Astrocyte (in vitro differentiated cells and primary cell): Measurements from ENCODE around the gene CNIH3. TPM values are rescaled to one million over a fixed set of nuclear protein-coding genes. Genes with fewer than 3 reads are reported as not detected.

Experiments
- DNase-seq: peaks from one replicate; pipeline ENCODE4 v3.0.0-alpha.2; 2010; ENCODE audit warnings: low read depth
- FAIRE-seq: peaks from 2 replicates; lab custom pipeline; 2011; peaks lifted over from hg19 to GRCh38; lab: Jason Lieb, UNC
- H2AFZ ChIP-seq: 2 replicates; pipeline ENCODE4 v1.6.0; 2012; ENCODE audit warnings: low read depth, low read length, inconsistent platforms
- H3K27ac ChIP-seq: 2 replicates; pipeline ENCODE4 v1.5.1; 2011; ENCODE audit warnings: low read depth, low read length, inconsistent platforms
- H3K27me3 ChIP-seq: 2 replicates; pipeline ENCODE4 v1.6.0; 2011; ENCODE audit warnings: low read length, inconsistent platforms; ENCODE audit not compliant: insufficient read depth
- H3K36me3 ChIP-seq: 2 replicates; pipeline ENCODE4 v1.5.1; 2011; ENCODE audit warnings: low read length, inconsistent platforms; ENCODE audit not compliant: insufficient read depth
- H3K4me1 ChIP-seq: 2 replicates; pipeline ENCODE4 v1.5.1; 2011; ENCODE audit warnings: low read length, inconsistent platforms; ENCODE audit not compliant: insufficient read depth
- H3K4me2 ChIP-seq: 2 replicates; pipeline ENCODE4 v1.6.0; 2012; ENCODE audit warnings: low read length, inconsistent platforms
- H3K4me3 ChIP-seq: 2 replicates; pipeline ENCODE4 v1.5.1; 2011; ENCODE audit warnings: low read depth, mild to moderate bottlenecking, low read length, inconsistent platforms; ENCODE audit not compliant: insufficient read depth
- H3K79me2 ChIP-seq: 2 replicates; pipeline ENCODE4 v1.6.0; 2012; ENCODE audit warnings: mild to moderate bottlenecking, low read length, inconsistent platforms; ENCODE audit not compliant: insufficient read depth
- H3K9ac ChIP-seq: 2 replicates; pipeline ENCODE4 v1.6.0; 2012; ENCODE audit warnings: mild to moderate bottlenecking, low read length, inconsistent platforms
- H3K9me3 ChIP-seq: 2 replicates; pipeline ENCODE4 v1.5.1; 2012; ENCODE audit warnings: low read depth, mild to moderate bottlenecking, low read length, inconsistent platforms; ENCODE audit not compliant: insufficient read depth
- H4K20me1 ChIP-seq: 2 replicates; pipeline ENCODE4 v1.6.0; 2012; ENCODE audit warnings: low read length, inconsistent platforms; ENCODE audit not compliant: insufficient read depth
- H3K27ac Mint-ChIP-seq: one replicate; pipeline ENCODE4 v1.8.0; 2021; ENCODE audit warnings: mild to moderate bottlenecking, mixed read lengths; ENCODE audit not compliant: unreplicated experiment
- H3K27me3 Mint-ChIP-seq: one replicate; pipeline ENCODE4 v1.8.0; 2021; ENCODE audit warnings: low read depth, mixed read lengths; ENCODE audit not compliant: unreplicated experiment
- H3K36me3 Mint-ChIP-seq: one replicate; pipeline ENCODE4 v1.8.0; 2021; ENCODE audit warnings: low read depth, mixed read lengths; ENCODE audit not compliant: unreplicated experiment
- H3K4me1 Mint-ChIP-seq: one replicate; pipeline ENCODE4 v1.8.0; 2021; ENCODE audit warnings: low read depth, mixed read lengths; ENCODE audit not compliant: unreplicated experiment
- H3K4me3 Mint-ChIP-seq: one replicate; pipeline ENCODE4 v1.8.0; 2021; ENCODE audit warnings: mild to moderate bottlenecking, moderate library complexity, mixed read lengths; ENCODE audit not compliant: unreplicated experiment
- H3K9me3 Mint-ChIP-seq: one replicate; pipeline ENCODE4 v1.8.0; 2021; ENCODE audit warnings: mild to moderate bottlenecking, mixed read lengths; ENCODE audit not compliant: unreplicated experiment
- EZH2 ChIP-seq: IDR thresholded peaks from 2 replicates; pipeline ENCODE4 v1.6.1; 2012; ENCODE audit warnings: mild to moderate bottlenecking, low read length, inconsistent platforms; ENCODE audit not compliant: insufficient read depth
- total RNA-seq: library from RNA; stranded (reverse); gene quantifications from 2 replicates; pipeline ENCODE4 v1.2.1, GENCODE V29; 2021
- TF ChIP-seq, protein P1 (sequence below): IDR thresholded peaks from 2 replicates; pipeline ENCODE4 v1.5.1; 2011; ENCODE audit warnings: low read depth, mild to moderate bottlenecking, inconsistent platforms, low read length, moderate library complexity; ENCODE audit not compliant: insufficient read depth

The CNIH3 gene
- total RNA-seq, 1 donor from 2014 or later: 7.7 TPM

DNA sequence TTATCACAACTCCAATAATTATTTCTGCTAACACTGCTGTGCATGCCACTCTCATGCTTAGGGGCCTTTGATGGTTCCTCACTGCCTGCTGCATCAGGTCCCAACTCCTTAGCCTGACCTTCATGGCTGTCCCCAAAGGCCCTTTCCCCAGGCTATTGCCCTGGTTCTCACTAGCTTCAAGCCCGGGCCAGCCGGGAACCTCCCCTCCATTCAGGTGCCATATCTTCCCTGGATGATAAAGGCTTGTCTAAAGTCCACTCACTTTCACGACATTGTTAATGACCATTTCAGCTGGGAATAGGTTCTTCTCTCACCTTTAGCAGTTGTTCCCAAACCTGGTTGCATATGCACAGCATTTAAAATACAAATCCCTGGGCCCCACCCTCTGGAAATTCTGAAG lies 95.8 kb downstream of the CNIH3 start:
- Histone ChIP-seq H3K9me3 (no peaks in the 10 kb centered on the region), H3K4me3 (no peak overlapping the region)
- H3K9me3 Mint-ChIP-seq: no peaks in the 10 kb centered on the region

DNA sequence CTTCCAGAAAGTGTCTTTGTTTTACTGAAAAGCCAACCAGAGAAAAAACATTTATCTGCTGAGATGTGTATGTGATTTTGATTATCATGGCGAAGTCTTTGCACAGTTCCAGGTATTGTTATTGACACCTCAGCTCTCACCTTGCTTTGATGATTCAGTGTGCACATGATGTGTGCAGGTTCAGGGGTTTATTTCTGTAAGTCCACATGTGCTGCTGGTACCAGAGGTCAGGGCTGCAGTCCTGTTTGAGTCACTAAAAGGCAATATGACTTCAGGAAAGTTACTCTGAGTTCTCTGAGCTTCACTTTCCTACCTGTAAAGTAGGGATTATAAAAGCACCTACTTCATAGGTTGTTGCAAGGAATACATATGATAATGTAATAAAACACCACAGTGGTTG lies 97.1 kb downstream of the CNIH3 start:
- Histone ChIP-seq H3K79me2 (peaks cover 32% of the 10 kb centered on the region), H2AFZ (no peak overlapping the region), H3K4me3 (no peak overlapping the region), H4K20me1 (peaks cover 41% of the 10 kb centered on the region), H3K27me3 (no peaks in the 10 kb centered on the region), H3K36me3 (no peaks in the 10 kb centered on the region), H3K4me1 (peaks cover 4% of the 10 kb centered on the region), H3K9ac (no peak overlapping the region), H3K27ac (no peak overlapping the region), H3K4me2 (no peak overlapping the region), H3K9me3 (no peaks in the 10 kb centered on the region)
- FAIRE-seq: no peak
- Mint-ChIP-seq H3K27me3 (peaks cover 1% of the 10 kb centered on the region), H3K4me1 (peaks cover 6% of the 10 kb centered on the region), H3K9me3 (no peaks in the 10 kb centered on the region), H3K27ac (no peak overlapping the region), H3K36me3 (peaks cover 6% of the 10 kb centered on the region), H3K4me3 (no peak overlapping the region)
- TF ChIP-seq, protein P1, sequence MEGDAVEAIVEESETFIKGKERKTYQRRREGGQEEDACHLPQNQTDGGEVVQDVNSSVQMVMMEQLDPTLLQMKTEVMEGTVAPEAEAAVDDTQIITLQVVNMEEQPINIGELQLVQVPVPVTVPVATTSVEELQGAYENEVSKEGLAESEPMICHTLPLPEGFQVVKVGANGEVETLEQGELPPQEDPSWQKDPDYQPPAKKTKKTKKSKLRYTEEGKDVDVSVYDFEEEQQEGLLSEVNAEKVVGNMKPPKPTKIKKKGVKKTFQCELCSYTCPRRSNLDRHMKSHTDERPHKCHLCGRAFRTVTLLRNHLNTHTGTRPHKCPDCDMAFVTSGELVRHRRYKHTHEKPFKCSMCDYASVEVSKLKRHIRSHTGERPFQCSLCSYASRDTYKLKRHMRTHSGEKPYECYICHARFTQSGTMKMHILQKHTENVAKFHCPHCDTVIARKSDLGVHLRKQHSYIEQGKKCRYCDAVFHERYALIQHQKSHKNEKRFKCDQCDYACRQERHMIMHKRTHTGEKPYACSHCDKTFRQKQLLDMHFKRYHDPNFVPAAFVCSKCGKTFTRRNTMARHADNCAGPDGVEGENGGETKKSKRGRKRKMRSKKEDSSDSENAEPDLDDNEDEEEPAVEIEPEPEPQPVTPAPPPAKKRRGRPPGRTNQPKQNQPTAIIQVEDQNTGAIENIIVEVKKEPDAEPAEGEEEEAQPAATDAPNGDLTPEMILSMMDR: no peak
- TF ChIP-seq EZH2: no peak
- no peak for DNase-seq

More for the DNA sequence above, 95.8 kb downstream of the CNIH3 start:
- TF ChIP-seq EZH2: no peak
- TF ChIP-seq, protein P1: no peak
- no peaks in the 10 kb centered on the region for H3K27me3 ChIP-seq
- Mint-ChIP-seq H3K27ac (peak overlapping the region; percentile 70), H3K27me3 (no peaks in the 10 kb centered on the region), H3K4me1 (peaks cover 12% of the 10 kb centered on the region), H3K36me3 (peaks cover 5% of the 10 kb centered on the region), H3K4me3 (no peak overlapping the region)
- no peak overlapping the region for H3K27ac ChIP-seq
- H3K4me2 ChIP-seq: no peak overlapping the region
- no peak for DNase-seq
- no peaks in the 10 kb centered on the region for H3K36me3 ChIP-seq
- H2AFZ ChIP-seq: no peak overlapping the region
- peaks cover 34% of the 10 kb centered on the region for H4K20me1 ChIP-seq
- peaks cover 20% of the 10 kb centered on the region for H3K79me2 ChIP-seq
- H3K9ac ChIP-seq: no peak overlapping the region
- FAIRE-seq: no peak
- peaks cover 13% of the 10 kb centered on the region for H3K4me1 ChIP-seq

DNA sequence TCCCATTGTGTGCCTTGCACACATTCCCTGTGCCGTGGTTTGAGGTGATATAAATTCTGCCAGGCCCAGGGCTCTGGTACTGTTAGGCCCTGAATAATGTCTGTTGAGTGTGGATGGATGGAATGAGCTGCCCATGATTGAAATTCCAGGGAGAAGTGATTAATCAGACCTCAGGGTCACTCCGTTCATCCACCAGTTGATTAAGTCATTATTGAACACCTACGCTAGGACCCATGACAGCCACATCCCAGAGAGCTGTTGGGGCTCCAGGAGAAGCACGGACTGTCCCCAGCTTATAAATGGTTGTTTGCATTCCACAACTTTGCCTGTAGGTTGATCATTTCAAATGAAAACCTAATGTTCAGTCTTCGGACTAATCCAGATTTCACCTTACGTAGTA lies 98.4 kb downstream of the CNIH3 start:
- TF ChIP-seq, protein P1: no peak
- TF ChIP-seq EZH2: no peak
- Histone ChIP-seq H3K4me2 (no peak overlapping the region), H3K4me3 (no peak overlapping the region), H3K36me3 (no peaks in the 10 kb centered on the region), H3K27me3 (no peaks in the 10 kb centered on the region), H3K9me3 (no peaks in the 10 kb centered on the region), H3K79me2 (peaks cover 36% of the 10 kb centered on the region), H3K9ac (no peak overlapping the region), H4K20me1 (peaks cover 47% of the 10 kb centered on the region), H2AFZ (no peak overlapping the region), H3K27ac (no peak overlapping the region), H3K4me1 (no peaks in the 10 kb centered on the region)
- no peaks in the 10 kb centered on the region for H3K9me3 Mint-ChIP-seq
- peaks cover 5% of the 10 kb centered on the region for H3K27me3 Mint-ChIP-seq
- H3K4me1 Mint-ChIP-seq: peaks cover 2% of the 10 kb centered on the region
- H3K4me3 Mint-ChIP-seq: no peak overlapping the region
- peaks cover 8% of the 10 kb centered on the region for H3K36me3 Mint-ChIP-seq
- DNase-seq: no peak
- FAIRE-seq: no peak
- H3K27ac Mint-ChIP-seq: no peak overlapping the region
